Measurements from ENCODE around the gene UPF3A.
"Not testable (repeated sequence)": the region's sequence is repeated elsewhere in the genome, so short reads cannot be mapped to it uniquely, and the experiment has no call there.

DNA sequence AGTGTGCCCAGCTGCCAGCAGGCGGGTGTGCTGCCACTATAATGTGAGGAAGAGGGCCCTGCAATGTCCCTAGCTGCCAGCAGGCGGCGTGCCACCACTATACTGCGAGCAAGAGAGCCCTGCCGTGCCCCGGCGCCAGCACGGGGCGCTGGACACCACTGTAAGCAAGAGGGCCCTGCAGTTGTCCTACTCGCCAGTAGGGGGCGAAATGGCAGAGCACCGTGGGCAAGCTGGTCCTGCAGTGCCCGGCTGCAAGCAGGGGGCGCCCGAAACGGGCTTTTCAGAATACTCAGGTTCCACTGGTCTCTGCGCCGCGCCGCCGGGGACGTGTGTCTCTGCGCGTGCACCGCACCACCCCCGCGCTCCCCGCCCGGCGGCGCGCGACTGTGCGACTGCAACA lies 71.4 kb downstream of the UPF3A start:
- TF ChIP-seq, protein P1, sequence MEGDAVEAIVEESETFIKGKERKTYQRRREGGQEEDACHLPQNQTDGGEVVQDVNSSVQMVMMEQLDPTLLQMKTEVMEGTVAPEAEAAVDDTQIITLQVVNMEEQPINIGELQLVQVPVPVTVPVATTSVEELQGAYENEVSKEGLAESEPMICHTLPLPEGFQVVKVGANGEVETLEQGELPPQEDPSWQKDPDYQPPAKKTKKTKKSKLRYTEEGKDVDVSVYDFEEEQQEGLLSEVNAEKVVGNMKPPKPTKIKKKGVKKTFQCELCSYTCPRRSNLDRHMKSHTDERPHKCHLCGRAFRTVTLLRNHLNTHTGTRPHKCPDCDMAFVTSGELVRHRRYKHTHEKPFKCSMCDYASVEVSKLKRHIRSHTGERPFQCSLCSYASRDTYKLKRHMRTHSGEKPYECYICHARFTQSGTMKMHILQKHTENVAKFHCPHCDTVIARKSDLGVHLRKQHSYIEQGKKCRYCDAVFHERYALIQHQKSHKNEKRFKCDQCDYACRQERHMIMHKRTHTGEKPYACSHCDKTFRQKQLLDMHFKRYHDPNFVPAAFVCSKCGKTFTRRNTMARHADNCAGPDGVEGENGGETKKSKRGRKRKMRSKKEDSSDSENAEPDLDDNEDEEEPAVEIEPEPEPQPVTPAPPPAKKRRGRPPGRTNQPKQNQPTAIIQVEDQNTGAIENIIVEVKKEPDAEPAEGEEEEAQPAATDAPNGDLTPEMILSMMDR (IDR thresholded peaks at IDR 0.05) = peak in 5 of 6 experiments; percentile 14 to 46 (median 17)
- TF ChIP-seq POLR2A (IDR thresholded peaks at IDR 0.05) = not testable (repeated sequence)
